Measurements from ENCODE around the gene P3H3.
A peak's percentile ranks its signal among the peaks of the same experiment; 100 is the strongest.

P3H3 gene

DNA sequence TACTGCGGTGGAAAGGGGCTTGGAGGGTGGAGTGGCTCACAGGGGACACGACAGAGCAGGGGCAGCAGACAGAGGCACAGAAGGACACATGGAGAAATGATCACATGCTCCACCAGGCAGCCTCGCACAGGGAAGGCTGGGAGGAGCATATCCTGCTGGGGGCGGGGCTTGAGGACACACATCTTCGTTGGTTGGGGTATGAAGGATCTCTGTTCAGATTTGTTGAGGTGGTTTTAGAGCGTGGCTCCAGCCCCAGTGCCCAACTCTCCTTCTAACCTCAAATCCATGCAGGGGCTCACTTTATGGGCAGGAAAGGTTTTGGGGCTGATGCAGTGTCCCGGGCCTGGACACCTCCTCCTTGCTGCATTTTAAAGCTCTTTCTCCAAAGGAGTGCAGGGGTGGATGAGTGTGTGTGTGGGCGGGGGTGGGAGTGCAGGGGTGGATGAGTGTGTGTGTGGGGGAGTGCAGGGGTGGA, 733 bp upstream of the P3H3 start:
- no peak overlapping the region for H3K4me3 ChIP-seq (ENCODE audit: low read depth, low read length)
- DNase-seq (ENCODE audit: low read depth), result no peak
- TF ChIP-seq, protein P1, sequence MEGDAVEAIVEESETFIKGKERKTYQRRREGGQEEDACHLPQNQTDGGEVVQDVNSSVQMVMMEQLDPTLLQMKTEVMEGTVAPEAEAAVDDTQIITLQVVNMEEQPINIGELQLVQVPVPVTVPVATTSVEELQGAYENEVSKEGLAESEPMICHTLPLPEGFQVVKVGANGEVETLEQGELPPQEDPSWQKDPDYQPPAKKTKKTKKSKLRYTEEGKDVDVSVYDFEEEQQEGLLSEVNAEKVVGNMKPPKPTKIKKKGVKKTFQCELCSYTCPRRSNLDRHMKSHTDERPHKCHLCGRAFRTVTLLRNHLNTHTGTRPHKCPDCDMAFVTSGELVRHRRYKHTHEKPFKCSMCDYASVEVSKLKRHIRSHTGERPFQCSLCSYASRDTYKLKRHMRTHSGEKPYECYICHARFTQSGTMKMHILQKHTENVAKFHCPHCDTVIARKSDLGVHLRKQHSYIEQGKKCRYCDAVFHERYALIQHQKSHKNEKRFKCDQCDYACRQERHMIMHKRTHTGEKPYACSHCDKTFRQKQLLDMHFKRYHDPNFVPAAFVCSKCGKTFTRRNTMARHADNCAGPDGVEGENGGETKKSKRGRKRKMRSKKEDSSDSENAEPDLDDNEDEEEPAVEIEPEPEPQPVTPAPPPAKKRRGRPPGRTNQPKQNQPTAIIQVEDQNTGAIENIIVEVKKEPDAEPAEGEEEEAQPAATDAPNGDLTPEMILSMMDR (IDR thresholded peaks at IDR 0.05; ENCODE audit: insufficient read depth, low read depth, low read length, missing control alignments), result no peak

DNA sequence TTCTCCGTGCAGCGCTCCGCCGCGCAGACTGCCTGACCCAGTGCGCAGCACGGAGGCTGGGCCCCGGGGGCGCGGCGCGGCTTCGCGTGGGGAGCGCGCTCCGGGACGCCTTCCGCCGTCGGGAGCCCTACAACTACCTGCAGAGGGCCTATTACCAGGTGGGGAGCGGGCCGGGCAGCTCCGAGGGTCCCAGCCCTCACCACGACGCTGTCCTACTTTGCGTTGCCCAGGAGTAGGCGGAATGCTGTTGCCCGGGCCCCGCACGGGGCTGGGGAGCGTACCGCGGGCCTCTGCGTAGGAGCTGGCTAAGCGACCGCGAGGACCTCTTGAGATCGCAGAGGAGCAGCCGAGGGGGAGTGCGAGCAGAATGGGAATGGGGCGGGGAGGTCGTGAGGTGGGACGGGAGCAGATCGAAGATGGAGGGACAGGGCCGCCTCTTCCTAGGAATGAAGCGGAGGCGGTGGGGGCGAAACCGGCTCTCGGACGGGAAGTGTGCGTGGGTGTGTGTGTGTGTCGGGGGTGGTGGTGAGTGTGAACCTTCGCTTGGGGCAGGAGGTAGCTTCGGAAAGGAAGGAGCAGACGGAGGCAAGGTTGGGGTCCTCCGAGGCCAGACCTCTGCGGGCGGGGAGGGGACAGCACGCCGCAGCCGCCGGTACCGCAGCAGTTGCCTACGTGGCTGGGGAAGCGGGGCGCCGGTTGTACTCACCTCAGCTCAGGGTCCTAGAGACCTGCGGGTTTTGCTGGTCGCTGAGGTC, 751 bp downstream of the P3H3 start:
- no peak for DNase-seq (ENCODE audit: low read depth)
- TF ChIP-seq, protein P1 (IDR thresholded peaks at IDR 0.05; ENCODE audit: insufficient read depth, low read depth, low read length, missing control alignments), result no peak

DNA sequence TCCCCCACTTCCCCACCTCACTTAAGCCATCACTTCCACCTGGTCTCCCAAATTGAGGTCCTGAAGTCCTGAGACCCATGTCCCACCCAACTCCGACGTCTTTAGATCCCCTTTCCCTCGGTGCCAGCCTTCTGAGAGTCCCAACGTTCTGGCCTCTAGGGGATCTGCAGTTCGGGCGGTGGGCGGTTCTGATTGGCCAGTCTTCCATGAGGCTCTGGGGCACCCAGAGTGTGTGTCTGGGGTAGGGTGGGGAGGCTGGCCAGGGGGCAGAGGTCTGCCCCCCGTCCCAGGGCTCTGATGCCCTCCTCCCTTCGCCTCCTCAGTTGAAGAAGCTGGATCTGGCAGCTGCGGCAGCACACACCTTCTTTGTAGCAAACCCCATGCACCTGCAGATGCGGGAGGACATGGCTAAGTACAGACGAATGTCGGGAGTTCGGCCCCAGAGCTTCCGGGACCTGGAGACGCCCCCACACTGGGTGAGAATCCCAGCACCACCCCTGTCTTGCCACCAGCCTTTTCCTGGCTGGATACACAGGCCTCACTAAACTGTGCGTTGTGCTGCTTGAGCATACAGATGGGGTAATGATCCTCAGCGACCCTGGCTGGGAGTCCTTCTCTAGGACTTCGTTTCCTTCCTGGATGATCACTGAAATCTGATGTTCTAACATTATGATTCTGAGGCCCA, 1.5 kb downstream of the P3H3 start:
- no peak overlapping the region for H3K4me3 ChIP-seq (ENCODE audit: low read depth, low read length)
- TF ChIP-seq, protein P1 (IDR thresholded peaks at IDR 0.05; ENCODE audit: insufficient read depth, low read depth, low read length, missing control alignments), result no peak
- no peak for DNase-seq (ENCODE audit: low read depth)

More for the DNA sequence above, 751 bp downstream of the P3H3 start:
- H3K4me3 ChIP-seq (ENCODE audit: low read depth, low read length), result peak overlapping the region; percentile 46

DNA sequence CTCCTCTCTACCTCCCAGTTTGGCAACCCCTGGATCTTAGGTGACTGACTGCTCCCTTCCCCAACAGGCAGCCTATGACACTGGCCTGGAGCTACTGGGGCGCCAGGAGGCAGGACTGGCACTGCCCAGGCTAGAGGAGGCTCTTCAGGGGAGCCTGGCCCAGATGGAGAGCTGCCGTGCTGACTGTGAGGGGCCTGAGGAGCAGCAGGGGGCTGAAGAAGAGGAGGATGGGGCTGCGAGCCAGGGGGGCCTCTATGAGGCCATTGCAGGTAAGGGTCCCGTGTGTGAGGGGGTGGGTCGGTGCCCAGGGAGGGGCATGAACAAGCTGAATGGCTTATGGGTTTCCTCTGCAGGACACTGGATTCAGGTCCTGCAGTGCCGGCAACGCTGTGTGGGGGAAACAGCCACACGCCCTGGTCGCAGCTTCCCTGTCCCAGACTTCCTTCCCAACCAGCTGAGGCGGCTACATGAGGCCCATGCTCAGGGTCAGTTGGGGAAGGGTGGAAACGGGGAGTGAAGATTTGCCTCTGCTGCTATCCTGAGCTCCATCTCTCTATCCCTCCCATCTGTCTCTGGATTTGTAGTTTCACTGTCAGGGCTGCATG, 2.2 kb downstream of the P3H3 start:
- no peak overlapping the region for H3K4me3 ChIP-seq (ENCODE audit: low read depth, low read length)
- TF ChIP-seq, protein P1 (IDR thresholded peaks at IDR 0.05; ENCODE audit: insufficient read depth, low read depth, low read length, missing control alignments), result no peak
- no peak for DNase-seq (ENCODE audit: low read depth)

DNA sequence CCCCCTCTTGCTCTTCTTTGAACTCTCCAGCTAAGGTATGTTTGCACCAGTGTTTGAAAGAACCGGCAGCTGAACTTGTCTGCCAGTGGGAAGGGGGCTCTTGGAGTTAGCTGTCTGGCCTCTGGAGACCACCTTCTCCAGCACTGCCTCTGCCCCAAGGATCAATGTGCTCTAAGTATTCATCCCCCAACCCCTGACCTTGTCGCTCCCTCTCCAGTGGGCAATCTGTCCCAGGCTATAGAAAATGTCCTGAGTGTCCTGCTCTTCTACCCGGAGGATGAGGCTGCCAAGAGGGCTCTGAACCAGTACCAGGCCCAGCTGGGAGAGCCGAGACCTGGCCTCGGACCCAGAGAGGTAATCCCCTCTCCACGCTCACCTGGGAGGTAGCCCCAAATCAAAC, 2.8 kb downstream of the P3H3 start:
- no peak for DNase-seq (ENCODE audit: low read depth)
- H3K4me3 ChIP-seq (ENCODE audit: low read depth, low read length), result no peak overlapping the region
- TF ChIP-seq, protein P1 (IDR thresholded peaks at IDR 0.05; ENCODE audit: insufficient read depth, low read depth, low read length, missing control alignments), result no peak

DNA sequence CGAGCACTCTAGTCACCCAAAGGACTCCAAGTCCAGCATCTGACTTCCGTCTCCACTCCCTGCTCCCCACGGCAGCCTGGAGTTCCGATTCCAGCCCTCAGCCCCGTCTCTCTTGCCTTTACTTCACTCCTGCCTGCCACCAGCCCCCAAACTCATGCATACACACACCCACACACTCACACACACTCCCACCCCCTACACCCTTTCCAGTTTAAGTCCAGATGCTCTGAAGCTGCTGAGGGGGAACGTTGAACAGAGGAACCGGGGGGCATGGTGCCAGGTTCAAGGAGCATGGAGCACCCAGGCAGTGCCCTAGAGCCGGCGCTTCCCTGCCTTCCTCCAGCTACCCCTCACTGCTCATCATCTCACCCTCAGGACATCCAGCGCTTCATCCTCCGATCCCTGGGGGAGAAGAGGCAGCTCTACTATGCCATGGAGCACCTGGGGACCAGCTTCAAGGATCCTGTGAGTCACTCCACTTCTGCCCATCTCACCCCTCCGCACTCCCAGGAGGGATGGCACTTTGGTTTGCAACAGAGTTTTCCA, 3.3 kb downstream of the P3H3 start:
- DNase-seq (ENCODE audit: low read depth), result no peak
- TF ChIP-seq, protein P1 (IDR thresholded peaks at IDR 0.05; ENCODE audit: insufficient read depth, low read depth, low read length, missing control alignments), result no peak
- no peak overlapping the region for H3K4me3 ChIP-seq (ENCODE audit: low read depth, low read length)
